MG63 (cell line): ENCODE results near the gene ZFYVE9. TPM values are rescaled to one million over a fixed set of nuclear protein-coding genes. Genes with fewer than 3 reads are reported as not detected.

Experiments used
- DNase-seq: peaks from one replicate; pipeline ENCODE4 v3.0.0-alpha.2; 2020
- H3K27me3 ChIP-seq: fragments of 250-450 bp; sonication (Bioruptor Pico); 2 replicates; pipeline ENCODE4 v1.5.1; 2020; ENCODE audit warnings: mild to moderate bottlenecking, moderate library complexity
- H3K36me3 ChIP-seq: fragments of 250-450 bp; sonication (Bioruptor Pico); 2 replicates; pipeline ENCODE4 v1.5.1; 2020; ENCODE audit warnings: mild to moderate bottlenecking, moderate library complexity
- H3K4me3 ChIP-seq: fragments of 250-450 bp; sonication (Bioruptor Pico); 2 replicates; pipeline ENCODE4 v1.5.1; 2020; ENCODE audit warnings: mild to moderate bottlenecking, moderate library complexity
- H3K9me3 ChIP-seq: fragments of 250-450 bp; sonication (Bioruptor Pico); 2 replicates; pipeline ENCODE4 v1.5.1; 2020; ENCODE audit warnings: mild to moderate bottlenecking, moderate library complexity
- total RNA-seq: library from RNA; depleted of rRNA; stranded (reverse); fragments of >200 nt; shearing (Covaris generic); gene quantifications from 2 replicates; pipeline ENCODE4 v1.2.3, GENCODE V29; 2014; ENCODE audit warnings: low replicate concordance

The ZFYVE9 gene
- total RNA-seq, 1 experiment from 2014 or later: 16.6 TPM

GRCh38 chr1:52337439-52337838, 195.6 kb downstream of the ZFYVE9 start:
- no peak for DNase-seq
- peaks cover 5% of the 10 kb centered on the region; the same call in 1 of the 2 replicates for H3K36me3 ChIP-seq
- no peak overlapping the region for H3K4me3 ChIP-seq
- no peaks in the 10 kb centered on the region for H3K27me3 ChIP-seq
- no peaks in the 10 kb centered on the region for H3K9me3 ChIP-seq

- Histone ChIP-seq H3K27me3 (no peaks in the 10 kb centered on the region), H3K4me3 (no peak overlapping the region), H3K9me3 (no peaks in the 10 kb centered on the region), H3K36me3 (no peaks in the 10 kb centered on the region)
- DNase-seq: no peak
These were observed 199.9 kb downstream of the ZFYVE9 start for GRCh38 chr1:52341655-52342260.

- DNase-seq: no peak
- Histone ChIP-seq H3K36me3 (no peaks in the 10 kb centered on the region), H3K4me3 (no peak overlapping the region), H3K27me3 (no peaks in the 10 kb centered on the region), H3K9me3 (no peaks in the 10 kb centered on the region)
These were observed 202.1 kb downstream of the ZFYVE9 start for GRCh38 chr1:52343979-52344378.

GRCh38 chr1:52345252-52345651, 203.4 kb downstream of the ZFYVE9 start:
- DNase-seq: no peak
- Histone ChIP-seq H3K27me3 (no peaks in the 10 kb centered on the region), H3K4me3 (no peak overlapping the region), H3K9me3 (no peaks in the 10 kb centered on the region), H3K36me3 (peaks cover 2% of the 10 kb centered on the region)

- Histone ChIP-seq H3K36me3 (peaks cover 13% of the 10 kb centered on the region), H3K4me3 (no peak overlapping the region), H3K27me3 (no peaks in the 10 kb centered on the region), H3K9me3 (no peaks in the 10 kb centered on the region)
- no peak for DNase-seq
These were observed 204.8 kb downstream of the ZFYVE9 start for GRCh38 chr1:52346653-52347052.

GRCh38 chr1:52348704-52349300, 206.9 kb downstream of the ZFYVE9 start:
- H3K4me3 ChIP-seq: no peak overlapping the region
- H3K27me3 ChIP-seq: no peaks in the 10 kb centered on the region
- peaks cover 24% of the 10 kb centered on the region for H3K36me3 ChIP-seq
- no peaks in the 10 kb centered on the region for H3K9me3 ChIP-seq
- peak; percentile 23 for DNase-seq

- no peak for DNase-seq
- H3K36me3 ChIP-seq: peaks cover 56% of the 10 kb centered on the region
- H3K4me3 ChIP-seq: no peak overlapping the region
- no peaks in the 10 kb centered on the region for H3K27me3 ChIP-seq
- H3K9me3 ChIP-seq: no peaks in the 10 kb centered on the region
These were observed 210.8 kb downstream of the ZFYVE9 start for GRCh38 chr1:52352690-52353089.

- DNase-seq: no peak
- H3K4me3 ChIP-seq: no peak overlapping the region
- no peaks in the 10 kb centered on the region for H3K27me3 ChIP-seq
- H3K9me3 ChIP-seq: no peaks in the 10 kb centered on the region
- peaks cover 70% of the 10 kb centered on the region for H3K36me3 ChIP-seq
These were observed 213.5 kb downstream of the ZFYVE9 start for GRCh38 chr1:52355436-52355835.

GRCh38 chr1:52355847-52356505, 214.1 kb downstream of the ZFYVE9 start:
- Histone ChIP-seq H3K27me3 (no peaks in the 10 kb centered on the region), H3K4me3 (no peak overlapping the region), H3K9me3 (no peaks in the 10 kb centered on the region), H3K36me3 (peaks cover 70% of the 10 kb centered on the region)
- no peak for DNase-seq

GRCh38 chr1:52356818-52357355, 215.0 kb downstream of the ZFYVE9 start:
- H3K27me3 ChIP-seq: no peaks in the 10 kb centered on the region
- no peak for DNase-seq
- H3K36me3 ChIP-seq: peaks cover 70% of the 10 kb centered on the region
- H3K9me3 ChIP-seq: no peaks in the 10 kb centered on the region
- H3K4me3 ChIP-seq: no peak overlapping the region

- H3K4me3 ChIP-seq: no peak overlapping the region
- no peak for DNase-seq
- H3K27me3 ChIP-seq: no peaks in the 10 kb centered on the region
- H3K9me3 ChIP-seq: no peaks in the 10 kb centered on the region
- peaks cover 75% of the 10 kb centered on the region for H3K36me3 ChIP-seq
These were observed 215.5 kb downstream of the ZFYVE9 start for GRCh38 chr1:52357397-52357796.

GRCh38 chr1:52358851-52359497, 217.1 kb downstream of the ZFYVE9 start:
- H3K36me3 ChIP-seq: peaks cover 69% of the 10 kb centered on the region
- H3K9me3 ChIP-seq: no peaks in the 10 kb centered on the region
- no peak overlapping the region for H3K4me3 ChIP-seq
- DNase-seq: no peak
- no peaks in the 10 kb centered on the region for H3K27me3 ChIP-seq

GRCh38 chr1:52359676-52360594, 218.0 kb downstream of the ZFYVE9 start:
- no peak overlapping the region for H3K4me3 ChIP-seq
- H3K36me3 ChIP-seq: peaks cover 67% of the 10 kb centered on the region
- DNase-seq: no peak
- no peaks in the 10 kb centered on the region for H3K27me3 ChIP-seq
- no peaks in the 10 kb centered on the region for H3K9me3 ChIP-seq

GRCh38 chr1:52360595-52360968, 218.7 kb downstream of the ZFYVE9 start:
- DNase-seq: no peak
- H3K4me3 ChIP-seq: no peak overlapping the region
- H3K9me3 ChIP-seq: no peaks in the 10 kb centered on the region
- no peaks in the 10 kb centered on the region for H3K27me3 ChIP-seq
- peaks cover 61% of the 10 kb centered on the region for H3K36me3 ChIP-seq

GRCh38 chr1:52364235-52364839, 222.4 kb downstream of the ZFYVE9 start:
- Histone ChIP-seq H3K27me3 (no peaks in the 10 kb centered on the region), H3K9me3 (no peaks in the 10 kb centered on the region), H3K36me3 (peaks cover 33% of the 10 kb centered on the region), H3K4me3 (no peak overlapping the region; the same call in 1 of the 2 replicates)
- no peak for DNase-seq
